HUES64 (cell line): Measurements from ENCODE around the gene DUSP3.

Experiments used
- H3K27ac ChIP-seq: 2 replicates; pipeline ENCODE4 v1.7.0; 2013; ENCODE audit warnings: low read depth, low read length, inconsistent platforms
- H3K27me3 ChIP-seq: 2 replicates; pipeline ENCODE4 v1.6.1; 2013; ENCODE audit warnings: mild to moderate bottlenecking, low read length; ENCODE audit not compliant: insufficient read depth
- H3K36me3 ChIP-seq: 2 replicates; pipeline ENCODE4 v1.6.1; 2013; ENCODE audit warnings: mild to moderate bottlenecking, low read length; ENCODE audit not compliant: insufficient read depth
- H3K4me1 ChIP-seq: 2 replicates; pipeline ENCODE4 v1.6.1; 2013; ENCODE audit warnings: mild to moderate bottlenecking, low read length, moderate library complexity; ENCODE audit not compliant: insufficient read depth
- H3K4me3 ChIP-seq: 2 replicates; pipeline ENCODE4 v1.5.1; 2013; ENCODE audit warnings: mild to moderate bottlenecking, low read length, moderate library complexity
- H3K9ac ChIP-seq: 2 replicates; pipeline ENCODE4 v1.6.1; 2013; ENCODE audit warnings: mild to moderate bottlenecking, low read depth, low read length
- H3K9me3 ChIP-seq: 2 replicates; pipeline ENCODE4 v1.6.1; 2013; ENCODE audit warnings: low read depth, low read length; ENCODE audit not compliant: insufficient read depth
- WGBS: fragments of 150-250, 120-280 bp; methylation state at CpG from one replicate; pipeline ENCODE4 v1.1.7; 2013; ENCODE audit warnings: missing lambda C conversion rate; 5-methylcytosine and 5-hydroxymethylcytosine counted together

Gene DUSP3

GRCh38 chr17:43723697-43724359 is 54.9 kb downstream of the DUSP3 start:
- no peaks in the 10 kb centered on the region for H3K27me3 ChIP-seq
- no peaks in the 10 kb centered on the region for H3K36me3 ChIP-seq
- no peaks in the 10 kb centered on the region for H3K9me3 ChIP-seq
- no peak overlapping the region for H3K4me3 ChIP-seq
- 87% methylated on average over 6 of the region's 6 CpGs for WGBS
- peaks cover 8% of the 10 kb centered on the region for H3K4me1 ChIP-seq
- no peak overlapping the region for H3K27ac ChIP-seq
- H3K9ac ChIP-seq = no peak overlapping the region

GRCh38 chr17:43722870-43723665 is 55.7 kb downstream of the DUSP3 start:
- no peak overlapping the region for H3K9ac ChIP-seq
- H3K36me3 ChIP-seq = no peaks in the 10 kb centered on the region
- no peaks in the 10 kb centered on the region for H3K9me3 ChIP-seq
- peaks cover 13% of the 10 kb centered on the region for H3K4me1 ChIP-seq
- no peak overlapping the region for H3K27ac ChIP-seq
- 74% methylated on average over 8 of the region's 8 CpGs for WGBS
- H3K4me3 ChIP-seq = no peak overlapping the region
- no peaks in the 10 kb centered on the region for H3K27me3 ChIP-seq

- no peak overlapping the region for H3K27ac ChIP-seq
- 84% methylated on average over 3 of the region's 3 CpGs for WGBS
- no peak overlapping the region for H3K4me3 ChIP-seq
- peaks cover 16% of the 10 kb centered on the region for H3K4me1 ChIP-seq
- H3K27me3 ChIP-seq = no peaks in the 10 kb centered on the region
- no peak overlapping the region for H3K9ac ChIP-seq
- no peaks in the 10 kb centered on the region for H3K36me3 ChIP-seq
- no peaks in the 10 kb centered on the region for H3K9me3 ChIP-seq
These were observed 56.5 kb downstream of the DUSP3 start for GRCh38 chr17:43722269-43722619.

GRCh38 chr17:43721537-43722268 is 57.1 kb downstream of the DUSP3 start:
- H3K27me3 ChIP-seq = no peaks in the 10 kb centered on the region
- H3K4me1 ChIP-seq = peaks cover 16% of the 10 kb centered on the region
- no peaks in the 10 kb centered on the region for H3K9me3 ChIP-seq
- 89% methylated on average over 4 of the region's 4 CpGs for WGBS
- no peak overlapping the region for H3K27ac ChIP-seq
- no peak overlapping the region for H3K4me3 ChIP-seq
- H3K36me3 ChIP-seq = no peaks in the 10 kb centered on the region
- H3K9ac ChIP-seq = no peak overlapping the region

- H3K27ac ChIP-seq = peak overlapping the region; percentile 72
- H3K4me3 ChIP-seq = peak overlapping the region; percentile 63
- H3K9me3 ChIP-seq = no peaks in the 10 kb centered on the region
- peak overlapping the region; percentile 88 for H3K9ac ChIP-seq
- H3K36me3 ChIP-seq = no peaks in the 10 kb centered on the region
- H3K4me1 ChIP-seq = peaks cover 16% of the 10 kb centered on the region
- peaks cover 4% of the 10 kb centered on the region for H3K27me3 ChIP-seq
- 4% methylated on average over 63 of the region's 64 CpGs for WGBS
These were observed 58.3 kb downstream of the DUSP3 start for GRCh38 chr17:43720311-43721060.

- 95% methylated on average over 3 of the region's 3 CpGs for WGBS
- H3K9ac ChIP-seq = no peak overlapping the region
- H3K9me3 ChIP-seq = no peaks in the 10 kb centered on the region
- H3K4me3 ChIP-seq = no peak overlapping the region
- peaks cover 13% of the 10 kb centered on the region for H3K27me3 ChIP-seq
- no peaks in the 10 kb centered on the region for H3K36me3 ChIP-seq
- peaks cover 16% of the 10 kb centered on the region for H3K4me1 ChIP-seq
- no peak overlapping the region for H3K27ac ChIP-seq
These were observed 59.2 kb downstream of the DUSP3 start for GRCh38 chr17:43719578-43719977.

- Histone ChIP-seq H3K9me3 (no peaks in the 10 kb centered on the region), H3K36me3 (no peaks in the 10 kb centered on the region), H3K27me3 (peaks cover 24% of the 10 kb centered on the region), H3K4me1 (peaks cover 21% of the 10 kb centered on the region), H3K4me3 (no peak overlapping the region), H3K27ac (no peak overlapping the region), H3K9ac (no peak overlapping the region)
- 25% methylated on average over 5 of the region's 5 CpGs for WGBS
These were observed 60.2 kb downstream of the DUSP3 start for GRCh38 chr17:43718544-43718943.

GRCh38 chr17:43717913-43718312 is 60.9 kb downstream of the DUSP3 start:
- H3K4me1 ChIP-seq = peaks cover 24% of the 10 kb centered on the region
- 75% methylated on average over 5 of the region's 6 CpGs for WGBS
- no peak overlapping the region for H3K9ac ChIP-seq
- no peak overlapping the region for H3K4me3 ChIP-seq
- no peak overlapping the region for H3K27ac ChIP-seq
- H3K27me3 ChIP-seq = peaks cover 30% of the 10 kb centered on the region
- H3K36me3 ChIP-seq = no peaks in the 10 kb centered on the region
- no peaks in the 10 kb centered on the region for H3K9me3 ChIP-seq
